ENCODE measurements around the gene EPHA6.
"Not testable (repeated sequence)": the region's sequence is repeated elsewhere in the genome, so short reads cannot be mapped to it uniquely, and the experiment has no call there.

Gene EPHA6

DNA sequence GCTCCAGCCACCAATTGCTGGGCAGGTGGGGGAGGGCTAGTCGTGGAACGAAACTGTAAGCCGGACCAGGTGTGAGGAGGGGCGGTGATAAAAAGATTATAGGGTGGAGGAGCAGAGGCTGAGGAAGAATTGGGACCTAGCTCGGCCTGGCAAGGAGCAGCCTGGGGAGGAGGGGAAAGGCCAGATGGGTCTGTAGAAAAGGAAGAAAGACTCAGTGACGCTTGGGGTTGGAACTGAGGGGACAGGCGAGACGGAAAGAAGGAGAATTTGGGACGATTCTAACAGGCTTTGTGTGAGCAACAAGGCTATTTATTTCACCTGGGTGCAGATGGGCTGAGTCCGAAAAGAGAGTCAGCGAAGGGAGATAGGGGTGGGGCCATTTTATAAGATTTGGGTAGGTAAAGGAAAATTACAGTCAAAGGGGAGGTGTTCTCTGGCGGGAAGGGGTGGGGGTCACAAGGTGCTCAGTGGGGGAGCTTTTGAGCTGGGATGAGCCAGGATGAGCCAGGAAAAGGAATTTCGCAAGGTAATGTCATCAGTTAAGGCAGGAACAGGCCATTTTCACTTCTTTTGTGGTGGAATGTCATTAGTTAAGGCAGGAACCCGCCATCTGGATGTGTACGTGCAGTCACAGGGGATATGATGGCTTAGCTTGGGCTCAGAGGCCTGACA, 462.6 kb downstream of the EPHA6 start:
- DNase-seq (ENCODE audit: low read depth in 2 of 2): not testable (repeated sequence)

DNA sequence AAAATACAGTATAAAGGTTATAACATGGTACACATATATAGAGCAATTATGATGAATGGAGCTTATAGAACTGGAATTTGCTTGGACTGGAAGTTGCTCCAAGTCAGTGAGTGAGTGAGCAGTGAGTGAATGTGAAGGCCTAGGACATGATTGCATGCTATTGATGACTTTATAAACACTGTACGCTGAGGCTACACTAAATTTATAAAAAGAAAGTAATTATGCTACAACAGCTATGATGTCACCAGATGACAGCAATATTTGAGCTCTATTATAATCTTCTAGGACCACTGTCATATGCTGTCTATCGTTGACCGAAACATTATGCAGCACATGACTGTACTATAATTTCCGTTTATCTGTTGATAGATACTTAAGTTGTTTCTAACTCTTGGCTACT, 463.3 kb downstream of the EPHA6 start:
- DNase-seq (ENCODE audit: low read depth in 2 of 2): no peak

DNA sequence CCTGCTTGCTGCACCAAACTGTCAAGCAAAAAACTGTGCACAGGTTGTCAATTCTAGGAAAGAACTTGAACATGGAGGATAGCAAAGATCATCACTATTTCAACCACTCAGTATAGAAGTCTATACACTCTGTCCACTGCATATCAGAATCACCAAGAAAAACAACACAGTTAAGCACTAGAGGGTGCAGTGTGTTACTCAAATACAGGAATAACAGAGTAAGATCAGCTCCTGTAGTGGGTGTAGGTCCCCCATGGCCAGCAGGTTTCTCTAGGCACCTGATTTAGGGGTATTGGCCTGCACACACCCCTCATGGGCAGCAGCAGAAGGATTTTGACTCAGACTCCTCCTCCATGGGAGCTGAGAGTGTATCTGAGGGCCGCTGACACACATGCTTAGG, 464.1 kb downstream of the EPHA6 start:
- DNase-seq (ENCODE audit: low read depth in 2 of 2): no peak

DNA sequence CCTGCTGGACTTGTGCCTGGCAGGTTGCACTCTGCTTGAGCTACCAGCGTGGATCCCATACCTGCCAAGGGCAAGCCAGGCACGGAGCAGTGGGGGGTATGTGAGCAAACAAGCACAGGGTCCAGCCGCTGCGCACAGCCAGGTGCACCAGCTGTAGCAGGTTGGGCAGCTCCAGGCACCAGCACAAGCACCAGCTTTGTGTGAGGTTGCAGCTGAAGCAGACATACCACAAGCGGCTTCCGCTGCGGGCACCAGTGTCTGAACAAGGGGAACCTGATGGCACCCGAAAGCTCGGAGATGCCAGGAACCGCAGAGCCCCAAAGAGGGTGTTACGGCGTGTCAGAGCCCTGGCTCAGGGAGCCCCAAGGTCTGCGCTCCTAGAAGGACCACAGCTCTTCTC, 477.5 kb downstream of the EPHA6 start:
- DNase-seq (ENCODE audit: low read depth in 2 of 2): no peak

DNA sequence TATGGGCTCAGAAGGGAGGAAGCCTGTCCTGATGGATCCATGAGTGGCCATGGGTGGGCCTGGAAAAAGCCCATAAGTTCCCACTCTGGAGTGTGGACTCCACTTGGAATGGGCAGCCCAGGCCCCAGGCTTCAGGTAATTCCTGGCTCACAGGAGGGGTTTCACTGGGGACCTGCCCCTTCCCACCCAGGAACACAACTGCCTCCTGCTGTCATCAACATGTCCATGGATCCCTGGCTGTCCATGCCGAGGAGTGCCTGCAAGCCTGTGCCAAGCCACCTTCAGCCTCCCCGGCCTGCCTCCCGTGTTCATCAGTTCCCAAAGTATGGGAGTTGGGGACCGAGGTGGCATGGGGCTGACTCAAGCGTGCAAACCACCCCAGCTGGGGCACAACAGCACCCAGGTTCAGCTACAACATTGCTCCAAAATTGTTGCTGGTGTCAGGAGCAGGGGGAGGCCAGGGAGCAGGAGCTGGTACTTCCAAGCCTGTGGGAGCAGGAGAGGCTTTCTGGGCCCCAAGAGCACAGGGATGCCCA, 479.3 kb downstream of the EPHA6 start:
- DNase-seq (ENCODE audit: low read depth in 2 of 2): no peak

DNA sequence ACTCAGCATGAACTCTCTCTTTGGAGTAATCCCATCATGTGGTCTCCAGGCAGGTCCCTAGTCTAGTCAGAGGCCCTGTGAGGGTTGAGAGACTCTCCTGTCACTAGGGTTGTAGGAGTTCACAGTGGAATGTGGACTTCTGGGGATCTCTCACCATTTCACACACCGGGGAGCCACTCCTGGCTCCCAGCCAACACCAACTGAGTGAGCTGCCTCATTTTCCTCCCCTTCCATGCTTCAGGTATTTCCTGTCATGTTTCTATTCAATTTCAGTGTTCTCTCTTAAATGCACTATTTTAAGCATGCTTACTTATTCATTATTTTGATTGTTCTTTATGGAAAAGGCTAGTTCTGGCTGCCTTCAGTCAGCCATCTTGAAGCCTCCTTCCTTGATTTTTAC, 482.6 kb downstream of the EPHA6 start:
- DNase-seq (ENCODE audit: low read depth in 2 of 2): no peak

DNA sequence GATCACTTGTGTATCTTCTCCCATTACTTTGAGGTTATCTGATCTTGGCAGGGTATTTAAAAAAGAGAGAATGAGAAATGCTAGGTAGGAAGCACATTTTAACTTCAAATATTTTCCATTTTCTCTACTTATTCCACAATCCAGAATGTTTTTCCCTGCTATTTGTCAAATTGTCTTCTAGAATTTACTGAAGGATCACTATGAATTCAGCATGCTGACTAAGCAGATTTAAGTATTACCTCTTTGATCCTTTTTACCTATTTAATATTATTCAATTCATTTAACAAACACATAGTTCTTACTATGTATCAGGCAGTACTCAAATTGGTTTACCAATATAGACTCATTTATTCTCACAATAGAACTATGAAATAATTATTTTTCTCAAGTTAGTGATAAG, 486.7 kb downstream of the EPHA6 start:
- DNase-seq (ENCODE audit: low read depth in 2 of 2): no peak

DNA sequence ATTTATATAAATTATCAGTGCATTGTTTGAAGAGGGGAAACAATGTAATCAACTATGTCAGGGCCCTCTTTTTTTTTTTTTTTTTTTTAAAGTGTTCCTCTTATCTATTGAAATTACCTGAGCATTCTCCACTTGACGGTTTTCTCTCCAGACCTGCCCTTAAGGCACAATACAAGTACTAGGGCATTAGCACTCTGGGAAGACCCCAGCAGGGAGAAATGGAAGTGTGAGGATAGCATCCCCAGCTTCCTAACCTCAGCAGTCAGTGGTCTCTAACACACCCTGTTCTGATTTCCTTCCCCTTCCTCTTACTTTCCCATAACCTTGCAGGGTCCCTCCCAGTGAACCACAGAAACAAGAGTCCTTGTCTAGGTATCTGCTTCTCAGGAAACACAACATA, 491.8 kb downstream of the EPHA6 start:
- no peak for DNase-seq (ENCODE audit: low read depth in 2 of 2)

DNA sequence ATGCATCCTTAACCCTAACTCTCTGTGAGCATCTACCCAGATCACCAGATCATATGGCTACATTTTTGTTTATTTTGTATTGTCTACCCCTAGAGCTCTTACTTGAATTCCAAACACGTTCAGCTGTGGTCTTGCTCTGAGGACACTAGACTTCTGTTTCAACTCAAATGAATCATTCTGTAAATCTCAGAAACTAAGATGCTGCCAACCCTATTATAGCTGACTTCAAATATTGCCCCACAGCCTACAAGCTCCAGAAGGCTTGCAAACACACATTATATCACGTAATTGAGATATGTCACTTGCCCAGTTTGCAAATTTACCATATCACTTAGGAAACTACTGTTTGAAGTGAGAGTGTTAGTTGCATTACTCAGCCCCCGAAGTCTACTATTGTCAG, 524.0 kb downstream of the EPHA6 start:
- DNase-seq (ENCODE audit: low read depth in 2 of 2): no peak

DNA sequence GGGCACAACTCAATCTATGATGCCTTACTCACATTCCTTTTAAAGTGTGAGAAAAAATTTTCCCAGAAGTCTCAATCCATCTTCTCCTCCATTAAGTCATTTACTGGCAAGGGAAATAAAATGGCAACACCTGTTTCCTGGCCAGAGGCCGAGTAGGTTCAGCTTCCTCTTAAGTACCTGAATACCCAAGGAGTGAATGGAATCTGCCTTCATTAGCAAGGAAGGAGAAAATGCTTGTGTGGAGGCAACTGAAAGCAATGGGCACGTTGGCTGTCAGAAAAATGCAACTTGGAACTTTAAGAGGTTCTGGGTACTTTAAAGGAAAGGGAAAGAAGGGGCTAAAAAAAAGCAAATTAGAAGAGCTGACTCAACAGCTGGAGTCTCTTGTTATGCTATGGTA, 526.5 kb downstream of the EPHA6 start:
- no peak for DNase-seq (ENCODE audit: low read depth in 2 of 2)

DNA sequence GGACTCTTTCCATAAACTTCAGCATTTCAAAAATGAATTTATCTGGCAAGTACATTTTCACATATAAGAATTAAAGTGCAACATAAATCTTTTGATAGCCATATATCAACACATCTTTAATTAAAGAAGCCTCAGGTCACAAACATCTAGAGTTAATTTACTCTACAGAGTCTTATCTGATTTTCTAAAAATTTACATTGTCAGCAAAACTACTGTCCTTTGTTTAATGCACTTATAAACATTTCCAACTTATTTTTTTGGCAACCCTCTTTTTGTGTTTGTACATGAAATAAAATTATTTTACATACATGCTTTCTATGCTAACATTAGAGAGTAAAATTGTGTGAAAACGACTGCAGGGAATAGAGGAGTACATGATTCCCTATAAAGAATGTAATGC, 533.4 kb downstream of the EPHA6 start:
- DNase-seq (ENCODE audit: low read depth in 2 of 2): no peak

DNA sequence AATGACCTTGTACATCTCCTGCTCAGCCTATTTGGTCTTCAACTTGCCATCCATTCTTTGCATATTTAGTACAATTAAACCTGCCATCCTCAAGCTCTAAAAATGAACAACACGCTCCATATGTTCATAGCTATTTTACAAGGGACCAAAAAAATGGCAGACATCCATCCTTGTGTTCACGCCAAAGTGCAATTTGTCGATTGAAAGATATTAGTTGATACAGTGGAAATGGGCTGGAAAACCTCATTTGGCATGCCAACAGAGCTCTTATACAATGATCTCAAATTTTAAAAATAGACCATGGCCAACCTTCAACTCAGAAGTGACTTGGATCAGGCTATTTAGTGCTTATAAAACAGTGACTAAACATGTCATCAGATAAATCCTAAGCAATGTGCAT, 536.6 kb downstream of the EPHA6 start:
- DNase-seq (ENCODE audit: low read depth in 2 of 2): no peak

DNA sequence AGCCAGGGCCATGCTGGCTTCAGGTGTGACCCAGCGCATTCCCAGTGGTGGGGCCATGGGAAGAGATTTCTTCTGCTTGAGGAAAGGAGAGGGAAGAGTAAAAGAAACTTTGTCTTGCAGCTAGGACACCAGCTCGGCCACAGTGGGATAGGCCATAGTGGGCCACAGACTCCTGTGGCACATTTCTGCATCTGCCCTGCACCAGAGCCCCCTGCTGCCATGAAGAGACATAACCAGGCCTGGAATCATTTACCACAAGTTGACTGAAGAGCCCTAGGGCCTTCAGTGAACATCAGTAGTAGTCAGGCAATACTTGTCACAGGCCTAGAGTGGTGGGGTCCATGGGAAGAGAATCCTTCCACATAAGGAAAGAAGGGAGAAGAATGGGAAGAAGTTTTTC, 538.8 kb downstream of the EPHA6 start:
- DNase-seq (ENCODE audit: low read depth in 2 of 2): no peak

DNA sequence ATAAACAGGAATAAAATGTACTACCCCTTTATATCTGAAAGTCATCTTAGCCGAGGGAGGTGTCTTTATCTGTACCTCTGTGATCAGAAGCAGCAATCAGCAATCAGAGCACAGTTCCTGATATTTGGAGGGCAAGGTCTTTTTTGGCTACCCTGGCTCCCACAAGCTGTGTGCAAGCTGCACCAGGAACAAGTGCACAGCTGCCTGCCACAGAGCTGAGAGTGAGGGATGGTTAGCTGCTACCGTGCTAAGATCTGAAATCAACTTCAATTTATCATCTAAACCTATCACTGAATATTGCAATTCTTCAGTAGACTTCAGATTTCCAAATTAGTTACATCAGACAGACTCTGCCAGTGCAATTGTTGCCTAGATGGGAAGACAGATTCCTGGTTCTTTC, 545.6 kb downstream of the EPHA6 start:
- DNase-seq (ENCODE audit: low read depth in 2 of 2): no peak

DNA sequence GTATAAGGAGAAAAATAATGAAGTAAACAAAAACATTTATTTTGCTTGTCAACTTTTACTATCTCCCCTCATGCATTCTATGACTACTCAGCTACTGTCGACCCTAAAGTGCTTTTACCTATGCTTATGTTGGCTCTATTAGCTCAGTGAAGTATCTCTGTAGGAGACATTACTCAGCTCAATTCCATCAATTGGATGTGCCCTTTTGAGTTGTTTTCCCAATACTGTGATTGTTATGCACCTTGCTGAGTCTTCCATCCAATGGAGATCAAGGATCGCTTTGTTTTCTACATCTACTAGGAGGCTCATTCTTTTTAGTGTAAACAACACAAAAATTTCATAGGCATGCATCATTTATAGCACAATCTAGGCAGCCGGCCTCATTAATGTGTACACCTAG, 546.4 kb downstream of the EPHA6 start:
- no peak for DNase-seq (ENCODE audit: low read depth in 2 of 2)

DNA sequence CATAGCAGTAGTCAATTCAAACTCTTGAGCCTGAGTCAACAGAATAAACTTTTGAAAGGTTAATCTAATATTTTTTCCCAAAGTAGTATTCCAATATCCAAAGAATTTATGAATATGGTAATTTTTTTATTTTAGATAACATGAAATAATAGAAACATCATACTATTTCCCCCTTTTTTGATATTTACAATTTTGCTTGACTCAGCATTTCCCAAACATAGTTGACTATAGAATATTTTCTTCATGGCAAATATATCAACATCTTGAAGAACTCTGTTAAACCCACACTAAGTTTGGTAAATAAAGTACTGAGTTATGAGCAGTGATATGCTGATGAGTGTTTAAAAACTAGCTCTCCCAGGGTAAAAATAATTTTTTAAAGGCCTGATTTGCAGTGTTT, 570.2 kb downstream of the EPHA6 start:
- DNase-seq (ENCODE audit: low read depth in 2 of 2): no peak

DNA sequence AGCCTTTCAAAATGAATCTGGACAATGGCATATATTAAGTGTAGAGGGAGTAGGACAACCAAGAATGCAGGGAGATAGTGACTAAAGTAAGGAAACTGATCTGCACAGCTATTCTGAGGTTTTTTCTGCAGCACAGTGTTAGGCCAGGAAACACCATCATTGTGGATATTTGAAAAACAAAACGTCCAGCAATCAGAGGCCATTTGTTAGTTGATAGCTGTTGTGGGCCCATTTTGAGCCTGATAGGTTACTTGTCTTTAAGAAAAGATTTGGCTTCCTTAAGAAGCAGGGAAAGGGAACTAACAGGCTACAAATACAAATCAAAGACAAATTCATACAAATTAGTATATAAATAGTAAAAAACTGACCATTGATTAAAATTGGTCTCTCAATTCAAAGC, 574.4 kb downstream of the EPHA6 start:
- DNase-seq (ENCODE audit: low read depth in 2 of 2): no peak

DNA sequence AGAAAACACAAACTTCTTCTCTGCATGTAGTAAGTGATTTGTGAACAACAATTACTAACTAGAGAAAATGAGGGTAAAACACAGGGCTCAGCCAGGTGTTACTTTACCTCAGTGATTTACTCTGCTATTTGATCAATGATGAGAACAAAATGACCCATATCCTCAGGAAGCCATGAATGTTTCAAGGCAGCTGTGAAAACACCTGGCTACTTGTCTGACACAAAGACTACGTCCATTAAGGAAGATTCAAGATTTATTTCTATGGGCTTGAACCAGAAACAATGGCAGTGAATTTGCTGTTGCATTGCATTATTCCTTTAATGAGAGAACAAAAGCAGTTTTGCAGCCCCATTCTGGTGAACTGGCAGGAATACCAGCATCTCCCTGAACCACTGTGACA, 575.5 kb downstream of the EPHA6 start:
- no peak for DNase-seq (ENCODE audit: low read depth in 2 of 2)

DNA sequence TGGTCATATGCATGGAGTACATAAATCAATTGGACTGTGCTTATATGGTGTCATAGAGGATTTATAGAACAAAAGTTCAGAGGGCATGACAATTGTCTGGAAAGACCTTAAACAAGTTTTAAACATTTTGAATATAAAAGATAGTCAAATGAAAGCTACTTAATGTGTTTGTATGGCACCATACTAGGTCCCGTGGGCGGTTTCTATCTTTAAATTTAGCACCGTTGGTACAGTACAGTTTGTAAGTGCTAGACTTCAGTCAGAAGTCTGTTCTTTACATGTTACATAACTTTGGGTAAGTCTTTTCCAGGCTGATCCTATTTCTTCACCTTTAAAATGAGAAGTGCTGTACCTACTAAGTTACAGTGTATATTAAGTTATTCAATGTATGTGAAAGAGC, 576.8 kb downstream of the EPHA6 start:
- no peak for DNase-seq (ENCODE audit: low read depth in 2 of 2)

DNA sequence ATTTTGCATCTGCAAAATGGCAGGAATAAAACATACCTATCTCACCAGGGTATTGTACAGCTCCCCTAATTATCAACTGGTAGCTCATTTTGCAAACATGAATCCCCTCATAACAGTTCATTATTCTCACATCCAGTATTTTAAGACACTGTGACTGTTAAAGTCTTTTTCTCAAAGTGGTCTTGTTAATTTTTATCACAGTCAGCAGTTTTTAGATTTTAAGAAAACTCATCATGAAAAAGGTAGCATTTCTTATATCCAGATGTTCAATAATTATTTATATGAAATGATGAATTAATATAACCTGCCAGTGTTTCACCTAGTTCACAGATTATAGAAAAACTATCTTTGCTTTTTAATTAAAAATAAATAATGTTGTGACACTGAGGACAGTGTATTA, 595.2 kb downstream of the EPHA6 start:
- no peak for DNase-seq (ENCODE audit: low read depth in 2 of 2)

DNA sequence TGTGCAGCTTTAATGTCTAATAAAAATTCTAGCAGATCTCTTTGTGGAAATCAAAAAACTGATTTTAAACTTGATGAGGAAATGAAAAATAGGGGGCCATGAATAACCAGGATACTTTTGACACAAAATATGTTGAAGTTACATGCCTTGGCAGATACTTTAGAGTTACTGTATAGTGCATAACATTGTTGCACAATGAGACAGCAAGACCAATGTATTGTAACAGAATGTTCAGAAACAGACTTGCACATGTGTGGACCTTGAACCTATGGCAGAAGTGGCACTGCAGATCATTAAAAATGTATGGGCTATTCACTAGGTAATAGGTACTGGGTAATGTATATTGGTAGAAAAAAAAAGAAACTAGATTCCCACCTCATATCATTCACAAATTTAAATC, 607.2 kb downstream of the EPHA6 start:
- DNase-seq (ENCODE audit: low read depth in 2 of 2): no peak

DNA sequence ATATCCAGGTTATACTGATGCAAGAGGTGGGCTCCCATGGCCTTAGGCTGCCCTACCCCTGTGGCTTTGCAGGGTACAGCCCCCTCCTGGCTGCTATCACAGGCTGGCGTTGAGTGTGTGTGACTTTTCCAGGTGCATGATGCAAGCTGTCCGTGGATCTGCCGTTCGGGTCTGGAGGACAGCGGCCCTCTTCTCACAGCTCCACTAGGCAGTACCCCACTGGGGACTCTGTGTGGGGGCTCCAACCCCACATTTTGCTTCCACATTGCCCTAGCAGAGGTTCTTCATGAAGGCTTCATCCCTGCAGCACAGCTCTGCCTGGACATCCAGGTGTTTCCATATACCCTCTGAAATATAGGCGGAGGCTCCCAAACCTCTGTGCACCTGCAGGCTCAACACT, 610.6 kb downstream of the EPHA6 start:
- no peak for DNase-seq (ENCODE audit: low read depth in 2 of 2)

DNA sequence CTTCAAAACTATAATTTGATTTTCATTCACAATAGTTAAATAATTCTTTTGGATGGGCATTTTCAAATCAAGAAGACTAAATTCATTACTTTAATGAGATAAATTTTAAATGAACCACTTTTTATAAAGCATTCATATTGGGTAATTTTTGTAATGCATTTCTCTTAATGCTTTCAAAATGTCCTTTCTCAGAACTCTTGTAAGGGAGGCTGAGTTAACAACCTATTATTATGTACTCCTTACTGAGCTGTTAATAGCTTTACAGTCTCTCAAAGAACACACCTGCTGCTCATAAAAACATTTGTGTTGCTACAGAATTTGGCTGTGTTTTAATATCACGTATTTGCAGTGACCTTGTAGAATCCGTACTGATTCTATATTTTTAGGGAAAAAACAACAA, 616.2 kb downstream of the EPHA6 start:
- DNase-seq (ENCODE audit: low read depth in 2 of 2): no peak

DNA sequence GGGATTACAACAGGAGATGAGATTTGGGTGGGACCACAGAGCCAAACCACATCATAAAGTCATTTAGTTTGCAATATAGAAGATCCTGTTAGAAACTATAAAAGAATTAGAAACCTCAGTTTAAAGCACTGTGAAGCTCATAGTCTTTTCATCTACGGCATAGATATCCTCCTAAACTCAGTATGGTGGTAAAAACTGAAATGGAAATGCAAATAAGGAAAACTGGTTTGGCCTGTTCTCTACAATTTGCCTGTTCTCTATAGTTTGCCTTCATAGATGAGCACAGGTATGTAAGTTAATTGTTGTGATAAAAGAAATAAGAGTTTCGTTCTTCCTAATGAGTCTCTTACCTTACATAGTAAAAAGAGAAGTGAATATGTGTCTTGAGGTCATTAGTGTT, 618.5 kb downstream of the EPHA6 start:
- no peak for DNase-seq (ENCODE audit: low read depth in 2 of 2)
